Immature natural killer cell (primary cell): Measurements from ENCODE around the gene XPR1. TPM values are rescaled to one million over a fixed set of nuclear protein-coding genes. Genes with fewer than 3 reads are reported as not detected.
A peak's percentile ranks its signal among the peaks of the same experiment; 100 is the strongest.

Source experiments
- DNase-seq, 3 donors: peaks; one replicate each; pipeline ENCODE4 v3.0.0; 2022; ENCODE audit warnings: mixed read lengths in 1 of 3
- H3K27ac Mint-ChIP-seq, 6 donors: one replicate each; pipeline ENCODE4 v1.8.0; 2020; ENCODE audit warnings: mixed read lengths in 6 of 6, mild to moderate bottlenecking in 5 of 6, inconsistent platforms in 4 of 6, moderate library complexity in 3 of 6
- H3K27me3 Mint-ChIP-seq, 3 donors: one replicate each; pipeline ENCODE4 v1.8.0; 2020 to 2021; ENCODE audit warnings: low read depth in 3 of 3, mild to moderate bottlenecking in 3 of 3, mixed read lengths in 3 of 3, moderate library complexity in 3 of 3, inconsistent platforms in 1 of 3
- H3K36me3 Mint-ChIP-seq, 3 donors: one replicate each; pipeline ENCODE4 v1.8.0; 2020; ENCODE audit warnings: mixed read lengths in 3 of 3, inconsistent platforms in 2 of 3, mild to moderate bottlenecking in 2 of 3
- H3K4me1 Mint-ChIP-seq, 2 donors: one replicate each; pipeline ENCODE4 v1.8.0; 2020; ENCODE audit warnings: inconsistent platforms in 2 of 2, mild to moderate bottlenecking in 2 of 2, mixed read lengths in 2 of 2, moderate library complexity in 1 of 2
- H3K4me3 Mint-ChIP-seq, 5 donors: one replicate each; pipeline ENCODE4 v1.8.0; 2020; ENCODE audit warnings: mild to moderate bottlenecking in 5 of 5, mixed read lengths in 5 of 5, inconsistent platforms in 3 of 5, moderate library complexity in 3 of 5
- H3K9me3 Mint-ChIP-seq, 6 donors: one replicate each; pipeline ENCODE4 v1.8.0; 2020; ENCODE audit warnings: mild to moderate bottlenecking in 6 of 6, mixed read lengths in 6 of 6, inconsistent platforms in 4 of 6, moderate library complexity in 3 of 6
- polyA plus RNA-seq, 3 donors: library from polyadenylated mRNA; unstranded; fragments of 300-500 nt; fragmentation: Illumina TruSeq; gene quantifications; one replicate each; pipeline ENCODE4 v1.2.3, GENCODE V29; 2021

The XPR1 gene
- polyA plus RNA-seq, 3 donors from 2014 or later, result 4.3 to 7.1 (median 6.8) TPM

DNA sequence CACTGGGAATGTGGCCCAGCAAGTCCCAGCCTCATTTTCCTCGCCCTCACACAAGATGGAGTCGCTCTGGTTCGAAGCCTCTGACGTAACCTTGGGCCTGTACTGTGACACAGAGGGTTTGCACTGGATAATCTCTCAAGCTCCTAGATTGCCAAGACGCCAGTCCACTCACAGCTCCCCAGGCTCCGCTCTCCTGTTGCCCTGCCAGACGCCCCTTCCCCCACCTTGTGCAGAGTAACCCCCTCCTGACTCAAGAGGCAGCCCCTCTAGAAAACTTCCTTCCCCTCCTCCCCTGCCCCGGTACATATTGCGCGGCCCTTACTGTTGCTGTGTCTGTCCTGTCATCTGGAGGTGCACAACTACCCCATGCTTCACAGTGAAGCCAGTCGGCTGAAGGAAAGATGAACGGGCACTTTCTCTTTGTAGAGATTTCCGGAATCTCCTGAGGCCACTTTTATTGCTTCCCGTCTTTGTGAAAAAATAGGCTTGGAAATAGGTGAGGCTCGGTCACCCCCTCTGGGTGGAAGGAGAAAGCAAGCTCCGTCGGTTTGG lies 279.9 kb downstream of the XPR1 start:
- Mint-ChIP-seq H3K36me3 (peaks cover 0 to 5% (median 0%) of the 10 kb centered on the region in 3 donors), H3K27ac (no peak overlapping the region), H3K27me3 (peaks cover 1 to 34% (median 7%) of the 10 kb centered on the region in 3 donors), H3K4me1 (peaks cover 10 to 15% of the 10 kb centered on the region in 2 donors), H3K9me3 (no peaks in the 10 kb centered on the region), H3K4me3 (peak overlapping the region in 4 of 5 donors; percentile 9 to 29 (median 22))
- no peak for DNase-seq

DNA sequence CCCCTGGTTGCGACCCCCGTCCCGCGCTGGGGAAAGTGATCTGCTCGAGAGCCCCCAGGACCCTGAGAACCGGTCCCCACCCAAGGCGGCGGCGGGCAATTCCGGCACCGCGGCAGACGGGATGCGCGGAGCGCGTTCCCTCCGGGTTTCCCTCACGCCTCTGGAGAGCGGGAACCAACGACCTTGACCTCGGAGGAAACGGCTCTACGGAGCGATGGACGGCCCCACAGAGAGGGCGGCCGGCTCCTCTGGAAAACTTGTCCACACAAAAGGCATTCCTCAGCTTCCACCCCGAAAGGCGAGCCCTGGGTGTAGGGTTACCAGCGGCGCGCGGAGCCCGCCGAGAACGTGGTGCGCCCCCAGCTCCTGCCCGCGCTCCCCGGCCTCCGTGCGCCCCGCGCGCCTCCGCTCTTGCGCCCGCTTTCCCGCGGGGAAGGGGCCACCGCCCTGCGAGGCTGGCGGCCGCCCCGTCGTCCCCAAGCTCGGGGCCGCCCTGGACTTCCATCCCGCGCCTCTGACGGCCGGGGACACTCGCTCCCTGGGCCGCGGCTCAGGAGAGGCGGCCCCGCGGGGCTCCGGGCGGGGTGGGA lies 280.5 kb downstream of the XPR1 start:
- DNase-seq, result no peak
- Mint-ChIP-seq H3K9me3 (no peaks in the 10 kb centered on the region), H3K4me3 (peak overlapping the region in 3 of 5 donors; percentile 9 to 23 (median 21)), H3K27me3 (peaks cover 1 to 32% (median 7%) of the 10 kb centered on the region in 3 donors), H3K36me3 (peaks cover 0 to 5% (median 0%) of the 10 kb centered on the region in 3 donors), H3K4me1 (peaks cover 10 to 15% of the 10 kb centered on the region in 2 donors), H3K27ac (no peak overlapping the region)

DNA sequence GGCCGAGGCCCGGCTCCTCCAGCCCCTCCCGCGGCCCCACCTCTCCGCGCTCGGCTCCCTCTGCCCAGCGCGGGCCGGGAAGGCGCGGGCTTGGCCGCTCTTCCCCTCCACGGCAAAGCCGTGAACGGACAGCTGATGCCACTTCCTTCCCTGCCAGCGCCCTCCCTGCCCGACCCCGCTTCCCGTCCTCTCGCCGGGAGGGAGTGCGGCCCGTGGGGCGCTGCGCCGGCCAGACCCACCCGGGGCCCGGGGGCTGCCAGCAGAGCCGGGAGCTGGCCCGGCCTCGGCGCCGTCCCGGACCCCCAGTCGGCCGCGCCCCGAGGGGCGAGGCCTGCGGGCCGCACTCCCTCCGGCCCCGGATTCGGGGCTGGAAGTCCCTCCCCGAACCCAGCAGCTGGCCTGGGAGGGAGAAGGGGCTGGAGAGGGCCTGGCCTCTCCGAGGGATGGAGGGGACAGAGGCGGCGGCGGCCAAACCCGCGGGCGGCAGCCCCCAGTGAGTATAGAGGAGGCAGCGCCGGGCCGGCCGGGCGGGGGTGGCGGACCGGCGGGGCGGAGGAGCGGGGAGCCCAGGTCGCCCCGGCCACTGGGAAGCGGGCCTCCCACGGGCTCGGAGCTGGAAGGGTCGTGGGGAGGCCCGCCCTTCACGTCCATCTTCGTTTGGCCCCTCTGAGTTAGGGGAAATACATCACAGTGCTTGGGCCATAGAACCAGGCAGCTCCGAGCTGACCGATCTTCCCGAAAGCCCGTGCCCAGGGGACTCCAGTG lies 281.2 kb downstream of the XPR1 start, which contains the start of gene KIAA1614:
TSS of gene KIAA1614 (plus strand) at position 97 of the 765 bp plus-strand sequence. CDS start at position 444, 347 bp downstream.
- Mint-ChIP-seq H3K4me1 (peaks cover 10 to 15% of the 10 kb centered on the region in 2 donors), H3K27me3 (peaks cover 1 to 31% (median 10%) of the 10 kb centered on the region in 3 donors), H3K4me3 (peak within 1 kb of the TSS; percentile 21 to 57 (median 40)), H3K9me3 (no peaks in the 10 kb centered on the region), H3K27ac (no peak within 1 kb of the TSS), H3K36me3 (peaks cover 0 to 5% (median 0%) of the 10 kb centered on the region in 3 donors)
- DNase-seq, result no peak

DNA sequence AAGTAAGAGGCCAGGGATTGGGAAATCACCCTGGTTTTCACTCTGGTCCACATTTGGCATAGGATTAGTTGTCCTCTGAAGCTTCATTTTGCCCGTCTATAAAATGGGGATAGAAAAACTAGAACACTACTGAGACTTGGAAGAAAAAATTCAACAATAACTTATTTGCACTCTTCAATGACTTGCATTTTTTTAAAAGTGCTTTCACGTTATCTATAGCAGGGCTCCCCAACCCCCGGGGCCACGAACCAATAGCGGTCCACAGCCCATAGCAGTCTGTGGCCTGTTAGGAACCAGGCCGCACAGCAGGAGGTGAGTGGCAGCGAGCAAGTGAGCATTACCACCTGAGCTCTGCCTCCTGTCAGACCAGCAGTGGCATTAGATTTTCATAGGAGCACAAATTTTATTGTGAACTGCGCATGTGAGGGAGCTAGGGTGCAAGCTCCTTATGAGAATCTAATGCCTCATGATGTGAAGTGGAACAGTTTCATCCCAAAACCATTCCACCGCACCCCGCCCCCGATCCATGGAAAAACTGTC lies 283.7 kb downstream of the XPR1 start:
- Mint-ChIP-seq H3K4me1 (peaks cover 7 to 9% of the 10 kb centered on the region in 2 donors), H3K36me3 (peaks cover 0 to 5% (median 0%) of the 10 kb centered on the region in 3 donors), H3K27ac (no peak overlapping the region), H3K4me3 (no peak overlapping the region), H3K9me3 (no peaks in the 10 kb centered on the region), H3K27me3 (peaks cover 3 to 23% (median 12%) of the 10 kb centered on the region in 3 donors)
- DNase-seq, result no peak

DNA sequence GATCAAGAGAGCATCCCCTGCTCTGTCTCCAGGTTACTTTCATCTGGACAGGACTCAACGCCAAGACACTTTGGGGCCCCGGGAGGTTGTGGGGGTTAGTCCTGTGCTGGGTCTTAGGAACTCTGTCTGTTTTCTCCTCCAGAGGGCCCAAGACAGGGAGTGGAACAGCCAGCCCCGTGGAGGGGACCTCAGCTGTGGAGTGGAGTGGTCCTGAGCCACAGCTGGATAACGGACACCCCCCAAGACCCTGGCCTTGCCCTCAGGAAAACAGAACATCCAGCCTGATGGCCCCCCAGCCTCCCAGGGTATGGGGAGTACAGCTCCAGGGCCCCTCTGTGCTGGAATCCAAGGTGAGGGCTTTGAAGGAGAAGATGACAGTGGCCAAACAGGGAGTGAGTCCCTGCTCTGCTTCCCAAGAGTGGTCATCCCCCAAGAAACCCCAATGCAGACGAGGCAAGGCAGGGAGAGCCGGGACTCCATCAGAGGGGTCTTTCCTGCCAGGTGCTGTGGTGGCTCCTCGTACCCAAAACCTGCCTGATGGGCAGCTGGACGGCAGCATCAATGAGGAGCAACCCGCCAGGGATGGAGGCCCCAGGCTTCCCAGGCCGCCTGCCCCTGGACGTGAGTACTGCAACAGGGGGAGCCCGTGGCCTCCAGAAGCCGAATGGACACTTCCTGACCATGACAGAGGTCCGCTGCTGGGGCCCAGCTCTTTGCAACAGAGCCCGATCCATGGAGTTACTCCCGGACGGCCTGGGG lies 284.4 kb downstream of the XPR1 start:
- H3K4me1 Mint-ChIP-seq, result peaks cover 7 to 9% of the 10 kb centered on the region in 2 donors
- H3K4me3 Mint-ChIP-seq, result no peak overlapping the region
- H3K36me3 Mint-ChIP-seq, result peaks cover 0 to 5% (median 0%) of the 10 kb centered on the region in 3 donors
- H3K27ac Mint-ChIP-seq, result no peak overlapping the region
- H3K27me3 Mint-ChIP-seq, result peaks cover 3 to 23% (median 12%) of the 10 kb centered on the region in 3 donors
- no peaks in the 10 kb centered on the region for H3K9me3 Mint-ChIP-seq
- DNase-seq, result no peak

DNA sequence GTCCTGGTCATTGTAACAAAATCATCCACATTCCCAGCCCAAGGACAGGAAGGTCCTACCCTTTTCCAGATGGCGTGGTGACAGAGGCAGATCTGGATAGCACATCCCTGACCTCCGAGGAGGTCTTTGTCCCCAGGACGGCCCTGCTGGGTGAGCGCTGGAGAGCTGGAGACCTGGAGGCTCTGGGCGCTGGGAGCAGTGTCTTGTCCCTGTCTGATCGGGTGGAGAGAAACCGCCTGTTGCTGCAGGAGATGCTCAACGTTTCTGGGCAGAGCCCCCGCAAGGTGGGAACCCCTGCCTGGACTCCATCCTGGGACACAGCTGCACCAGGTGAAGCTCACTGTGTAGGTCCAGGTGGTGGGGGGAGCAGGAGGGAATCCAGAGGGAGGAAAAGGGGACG lies 284.9 kb downstream of the XPR1 start:
- H3K4me1 Mint-ChIP-seq, result peaks cover 2 to 9% of the 10 kb centered on the region in 2 donors
- H3K27ac Mint-ChIP-seq, result no peak overlapping the region
- H3K27me3 Mint-ChIP-seq, result peaks cover 3 to 18% (median 7%) of the 10 kb centered on the region in 3 donors
- no peaks in the 10 kb centered on the region for H3K9me3 Mint-ChIP-seq
- DNase-seq, result no peak
- H3K4me3 Mint-ChIP-seq, result no peak overlapping the region
- H3K36me3 Mint-ChIP-seq, result peaks cover 0 to 5% (median 0%) of the 10 kb centered on the region in 3 donors

DNA sequence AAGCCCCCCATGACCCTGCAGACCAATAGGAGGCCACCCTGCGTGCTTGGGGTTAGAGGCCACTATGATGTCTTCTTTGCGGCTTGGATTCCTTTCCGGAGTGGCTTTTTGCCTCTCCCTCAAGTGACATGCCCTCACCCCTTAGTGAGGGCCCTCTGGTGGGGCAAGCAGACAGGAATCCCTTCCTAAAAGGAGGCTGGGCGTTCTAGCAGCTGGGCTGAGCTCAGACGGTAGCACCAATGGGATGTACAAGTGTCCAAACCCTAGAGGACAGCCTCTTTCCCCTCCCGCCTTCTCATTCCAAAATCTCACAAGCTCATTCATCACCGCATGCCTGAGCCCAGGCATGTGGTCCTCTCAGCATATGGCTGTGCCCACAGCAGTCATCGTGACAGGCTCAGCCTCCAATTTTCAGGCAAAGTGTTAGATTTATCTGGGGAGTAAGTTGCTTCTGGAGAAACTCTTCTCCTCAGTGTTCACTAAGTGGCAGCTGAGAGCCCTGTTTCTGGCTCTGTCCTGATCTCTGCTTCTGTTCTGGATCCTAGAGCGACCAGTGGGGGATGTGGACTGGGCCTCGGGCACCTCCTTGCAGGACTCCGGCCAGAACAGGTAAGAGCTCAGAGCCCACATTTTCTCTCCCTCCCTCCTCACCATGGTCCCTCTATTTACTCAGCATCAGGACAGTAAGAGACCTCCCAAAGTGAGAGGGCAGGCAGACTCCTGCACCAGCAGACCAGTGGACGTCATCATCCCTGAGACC lies 285.7 kb downstream of the XPR1 start:
- no peaks in the 10 kb centered on the region for H3K9me3 Mint-ChIP-seq
- H3K36me3 Mint-ChIP-seq, result peaks cover 0 to 5% (median 0%) of the 10 kb centered on the region in 3 donors
- no peak for DNase-seq
- H3K4me3 Mint-ChIP-seq, result no peak overlapping the region
- H3K4me1 Mint-ChIP-seq, result peaks cover 0 to 9% of the 10 kb centered on the region in 2 donors
- H3K27me3 Mint-ChIP-seq, result peaks cover 2 to 15% (median 5%) of the 10 kb centered on the region in 3 donors
- no peak overlapping the region for H3K27ac Mint-ChIP-seq

DNA sequence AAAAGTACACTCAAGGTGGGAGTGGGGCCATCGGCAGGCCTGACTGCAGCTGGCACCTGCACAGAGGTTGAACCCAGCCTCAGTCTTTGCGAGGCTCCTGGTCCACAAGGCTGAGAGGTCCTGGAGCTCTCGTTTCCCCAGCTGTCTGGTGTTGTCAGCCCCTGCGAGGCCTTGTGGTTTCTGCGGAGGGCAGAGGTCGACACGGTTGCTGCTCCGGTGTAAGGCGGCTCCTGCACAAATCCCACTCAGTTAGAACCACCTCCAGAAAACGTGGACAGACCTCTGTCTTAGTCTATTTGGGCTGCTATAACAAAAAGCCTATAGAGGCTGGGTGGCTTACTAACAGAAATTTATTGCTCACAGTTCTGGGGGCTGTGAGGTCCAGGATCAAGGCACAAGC lies 286.7 kb downstream of the XPR1 start:
- H3K4me3 Mint-ChIP-seq, result no peak overlapping the region
- H3K9me3 Mint-ChIP-seq, result no peaks in the 10 kb centered on the region
- H3K27ac Mint-ChIP-seq, result no peak overlapping the region
- peaks cover 2 to 13% (median 5%) of the 10 kb centered on the region in 3 donors for H3K27me3 Mint-ChIP-seq
- H3K4me1 Mint-ChIP-seq, result peaks cover 0 to 6% of the 10 kb centered on the region in 2 donors
- H3K36me3 Mint-ChIP-seq, result peaks cover 0 to 5% (median 0%) of the 10 kb centered on the region in 3 donors
- DNase-seq, result no peak

DNA sequence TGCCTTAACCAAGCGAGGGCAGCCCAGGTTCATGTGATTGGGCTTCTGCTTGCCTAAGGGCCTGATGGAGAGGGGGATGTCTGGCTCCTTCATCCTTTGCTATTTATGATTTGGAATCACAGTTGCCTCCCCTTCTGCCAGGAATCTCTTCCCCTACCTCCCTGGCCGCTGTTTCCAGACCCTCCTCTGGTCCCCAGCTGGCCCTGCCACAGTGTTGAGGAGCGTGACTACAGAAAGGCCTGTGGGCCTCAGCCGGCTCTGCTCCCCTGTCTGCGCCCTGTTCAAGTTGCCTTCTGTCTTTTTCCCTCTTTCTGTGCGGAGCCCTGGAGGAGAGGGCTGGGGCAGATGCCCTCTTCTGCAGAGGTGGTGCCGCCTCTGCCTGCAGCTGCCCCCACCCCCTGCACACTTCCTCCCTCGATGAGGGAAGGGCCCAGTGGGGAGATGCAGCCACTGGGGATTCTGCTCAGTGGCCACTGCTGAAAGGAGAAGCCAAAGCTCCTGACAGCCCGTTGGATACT lies 287.4 kb downstream of the XPR1 start:
- no peaks in the 10 kb centered on the region for H3K9me3 Mint-ChIP-seq
- H3K4me1 Mint-ChIP-seq, result no peaks in the 10 kb centered on the region
- DNase-seq, result no peak
- no peak overlapping the region for H3K27ac Mint-ChIP-seq
- no peaks in the 10 kb centered on the region for H3K36me3 Mint-ChIP-seq
- no peak overlapping the region for H3K4me3 Mint-ChIP-seq
- H3K27me3 Mint-ChIP-seq, result peaks cover 2 to 6% (median 5%) of the 10 kb centered on the region in 3 donors

DNA sequence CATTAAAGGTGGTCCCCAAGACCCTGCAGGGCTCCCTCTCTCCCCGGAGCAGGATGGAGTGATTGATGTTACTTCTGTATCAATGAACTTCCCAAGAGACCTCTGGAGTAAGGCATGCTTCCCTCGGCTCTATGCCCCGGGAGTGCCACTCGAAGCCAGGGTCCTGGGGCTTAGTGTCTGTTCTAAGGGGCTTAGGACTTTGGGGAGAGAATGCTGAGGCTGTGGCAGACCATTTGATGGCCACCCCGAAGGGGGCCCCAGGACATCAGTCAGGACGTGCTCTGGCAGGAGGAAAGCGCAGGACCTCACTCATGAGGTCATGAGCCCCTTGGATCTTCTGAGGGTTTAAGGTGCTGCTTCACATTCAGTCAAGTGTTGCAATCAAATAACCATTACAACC lies 288.4 kb downstream of the XPR1 start:
- no peaks in the 10 kb centered on the region for H3K36me3 Mint-ChIP-seq
- H3K4me3 Mint-ChIP-seq, result no peak overlapping the region
- no peaks in the 10 kb centered on the region for H3K9me3 Mint-ChIP-seq
- DNase-seq, result no peak
- H3K27ac Mint-ChIP-seq, result no peak overlapping the region
- no peaks in the 10 kb centered on the region for H3K4me1 Mint-ChIP-seq
- peaks cover 2 to 5% (median 4%) of the 10 kb centered on the region in 3 donors for H3K27me3 Mint-ChIP-seq

DNA sequence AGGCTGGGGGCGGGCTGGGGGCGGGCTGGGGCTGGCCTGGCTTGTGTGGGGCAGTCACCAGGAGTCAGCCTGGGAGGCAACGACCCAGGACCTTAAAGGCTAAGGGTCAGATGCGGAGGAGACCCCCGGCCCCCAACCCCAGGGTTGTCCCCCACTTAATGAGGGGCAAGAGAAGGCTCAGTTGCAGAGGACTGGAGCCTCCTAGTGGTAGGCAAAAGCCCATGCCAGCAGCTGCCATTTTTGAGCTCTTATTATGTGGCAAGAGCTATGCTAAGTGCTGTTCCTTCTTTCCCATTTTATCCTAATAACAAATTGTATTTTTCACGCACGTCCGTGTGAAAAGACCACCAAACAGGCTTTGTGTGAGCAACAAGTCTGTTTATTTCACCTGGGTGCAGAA lies 288.9 kb downstream of the XPR1 start:
- no peaks in the 10 kb centered on the region for H3K36me3 Mint-ChIP-seq
- H3K9me3 Mint-ChIP-seq, result no peaks in the 10 kb centered on the region
- no peaks in the 10 kb centered on the region for H3K4me1 Mint-ChIP-seq
- no peak for DNase-seq
- H3K4me3 Mint-ChIP-seq, result no peak overlapping the region
- no peak overlapping the region for H3K27ac Mint-ChIP-seq
- H3K27me3 Mint-ChIP-seq, result peaks cover 2 to 5% (median 2%) of the 10 kb centered on the region in 3 donors

DNA sequence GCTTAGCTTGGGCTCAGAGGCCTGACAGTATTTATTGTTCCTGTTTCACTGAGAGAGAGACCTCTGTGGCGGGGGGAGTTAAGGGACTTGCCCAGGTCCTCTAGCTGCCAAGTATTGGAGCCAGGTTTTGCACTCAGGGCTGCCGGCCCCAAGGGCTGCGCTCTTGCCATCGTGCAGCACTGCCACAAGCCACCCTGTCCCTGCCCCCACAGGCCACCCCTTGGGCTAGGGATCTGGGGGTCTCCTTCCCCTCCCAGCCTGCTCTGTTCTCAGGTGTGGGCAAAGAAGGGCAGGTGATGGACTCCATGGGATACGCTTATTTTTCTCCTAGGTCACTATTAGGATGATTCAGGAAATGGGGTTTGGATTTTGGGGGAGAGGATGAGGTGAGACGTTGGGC lies 289.6 kb downstream of the XPR1 start:
- H3K27me3 Mint-ChIP-seq, result peaks cover 2 to 5% (median 2%) of the 10 kb centered on the region in 3 donors
- DNase-seq, result no peak
- H3K9me3 Mint-ChIP-seq, result no peaks in the 10 kb centered on the region
- H3K4me1 Mint-ChIP-seq, result peaks cover 2 to 4% of the 10 kb centered on the region in 2 donors
- H3K4me3 Mint-ChIP-seq, result no peak overlapping the region
- no peak overlapping the region for H3K27ac Mint-ChIP-seq
- H3K36me3 Mint-ChIP-seq, result no peaks in the 10 kb centered on the region
